Erythroblast (primary cell): ENCODE data around the gene EPHA7.

Experiments
- DNase-seq, 2 experiments: peaks; one replicate each; lab custom pipeline; 2025; lab: John Stamatoyannopoulos, UW
- GATA1 ChIP-seq: IDR thresholded peaks from 2 replicates; pipeline ENCODE4 v1.6.1; 2011; ENCODE audit warnings: low read depth, mild to moderate bottlenecking, control low read depth, low read length, moderate library complexity
- POLR2A ChIP-seq: IDR thresholded peaks from 2 replicates; pipeline ENCODE4 v1.6.1; 2011; ENCODE audit warnings: mild to moderate bottlenecking, low read length

EPHA7 gene

GRCh38 chr6:93371756-93372155 is 47.6 kb downstream of the EPHA7 start:
- DNase-seq = no peak
- TF ChIP-seq POLR2A (no peak), GATA1 (no peak)

DNA sequence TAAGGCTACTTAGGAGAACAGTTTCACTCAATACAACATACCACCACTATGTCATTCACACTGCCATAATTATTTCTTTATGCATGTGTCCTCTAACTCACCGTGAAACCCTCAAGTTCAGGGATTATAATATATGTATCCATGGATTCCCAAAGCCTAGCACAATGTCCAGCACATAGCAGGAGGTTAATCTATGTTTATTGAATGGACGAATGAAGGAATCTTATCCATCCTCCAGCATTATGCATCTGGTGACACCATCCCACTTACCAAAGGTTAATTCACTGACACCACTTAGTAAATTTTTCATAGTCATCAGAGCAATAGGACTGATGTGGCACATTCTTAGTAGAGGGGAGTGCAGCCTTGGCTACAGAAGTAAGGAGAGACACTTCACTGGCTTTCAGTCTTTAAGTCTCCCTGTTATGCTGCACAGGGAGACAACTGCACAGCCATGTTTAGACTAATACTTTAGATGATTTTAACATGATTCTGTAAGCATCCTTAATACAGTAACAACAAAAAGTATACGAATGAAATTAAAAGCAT is 49.7 kb downstream of the EPHA7 start:
- no peak for TF ChIP-seq GATA1
- no peak for TF ChIP-seq POLR2A
- DNase-seq = no peak

DNA sequence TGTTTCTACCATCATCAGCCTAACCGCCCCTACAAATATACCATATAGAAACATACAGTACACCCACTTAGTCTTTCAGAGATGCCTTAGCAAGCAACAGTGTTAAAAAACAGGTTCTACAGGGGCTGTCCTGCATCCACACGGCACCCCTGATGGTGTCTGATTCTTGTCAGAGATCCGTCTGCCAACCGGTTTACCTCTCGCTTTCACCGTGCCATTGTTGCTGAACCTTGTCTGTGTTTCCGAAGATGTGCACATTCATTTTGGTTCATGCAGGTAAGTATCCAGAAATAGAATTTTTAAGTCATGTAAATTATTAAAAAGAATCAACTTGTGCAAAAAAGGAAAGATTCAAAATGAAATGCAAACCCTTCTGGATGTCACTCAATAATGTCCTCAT is 52.9 kb downstream of the EPHA7 start:
- TF ChIP-seq POLR2A (no peak), GATA1 (no peak)
- DNase-seq = no peak

GRCh38 chr6:93365445-93365844 is 53.9 kb downstream of the EPHA7 start:
- DNase-seq = no peak
- no peak for TF ChIP-seq GATA1

DNA sequence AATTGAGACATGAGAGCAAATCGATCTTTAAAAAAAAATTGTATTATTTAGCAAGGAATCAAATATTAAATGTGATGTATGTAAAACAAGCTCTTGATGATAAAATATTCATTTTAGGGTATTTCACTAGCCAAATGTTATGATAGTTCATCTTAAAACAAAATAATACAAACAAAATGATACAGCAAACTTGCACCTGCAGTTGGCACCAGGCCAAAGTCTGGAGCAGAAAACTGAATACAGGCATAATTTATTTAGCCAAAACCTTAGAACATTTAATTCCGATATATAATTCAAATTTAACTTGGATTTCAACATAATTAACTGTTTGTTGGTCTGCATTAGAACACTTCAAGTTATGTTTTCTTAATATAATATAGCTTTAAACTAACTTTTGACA is 60.9 kb downstream of the EPHA7 start:
- TF ChIP-seq POLR2A (no peak), GATA1 (no peak)
- DNase-seq = no peak

DNA sequence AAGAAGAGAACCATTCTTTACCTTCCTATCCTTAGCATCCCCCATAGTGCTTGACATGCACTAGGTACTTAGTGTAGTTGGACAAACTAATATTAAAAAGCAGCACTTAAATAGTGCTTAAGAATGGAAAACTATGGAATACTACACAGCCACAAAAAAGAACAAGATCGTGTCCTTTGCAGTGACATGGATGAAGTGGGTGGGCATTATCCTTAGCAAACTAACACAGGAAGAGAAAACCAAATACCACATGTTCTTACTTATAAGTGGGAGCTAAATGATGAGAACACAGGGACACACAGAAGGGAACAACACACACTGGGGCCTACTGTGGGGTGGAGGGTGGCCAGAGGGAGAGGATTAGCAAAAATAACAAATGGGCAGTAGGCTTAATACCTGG is 66.8 kb downstream of the EPHA7 start:
- TF ChIP-seq POLR2A = no peak
- TF ChIP-seq GATA1 = no peak

GRCh38 chr6:93351222-93351621 is 68.1 kb downstream of the EPHA7 start:
- no peak for TF ChIP-seq GATA1
- no peak for TF ChIP-seq POLR2A
- DNase-seq = no peak

More for the DNA sequence above, 66.8 kb downstream of the EPHA7 start:
- DNase-seq = no peak

- TF ChIP-seq POLR2A (no peak), GATA1 (no peak)
- no peak for DNase-seq
Observed at GRCh38 chr6:93350774-93351173, 68.6 kb downstream of the EPHA7 start.

DNA sequence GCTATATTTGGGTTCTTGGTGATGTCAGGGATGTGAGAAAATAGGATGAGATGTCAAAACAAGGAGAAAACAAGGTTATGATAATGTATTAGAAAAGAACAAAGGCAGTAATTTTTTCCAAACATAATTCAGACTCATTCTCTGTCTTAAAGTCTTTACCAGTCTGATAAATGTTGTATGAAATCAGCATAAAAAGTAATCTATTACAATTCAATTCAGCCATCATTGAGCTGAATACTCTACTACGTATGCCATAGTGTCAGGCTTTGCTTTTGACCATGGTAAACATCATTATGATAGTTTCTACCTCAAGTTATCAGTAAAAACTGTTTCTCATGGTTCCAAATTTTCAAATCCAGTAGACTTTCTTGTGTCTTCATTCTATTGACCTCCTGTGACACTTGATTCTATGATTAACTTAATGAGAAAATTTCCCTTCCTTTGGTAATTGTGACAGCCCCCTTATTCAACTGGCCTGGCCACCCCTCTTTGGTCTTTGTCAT is 75.0 kb downstream of the EPHA7 start:
- TF ChIP-seq POLR2A = no peak
- TF ChIP-seq GATA1 = no peak
- DNase-seq = no peak

DNA sequence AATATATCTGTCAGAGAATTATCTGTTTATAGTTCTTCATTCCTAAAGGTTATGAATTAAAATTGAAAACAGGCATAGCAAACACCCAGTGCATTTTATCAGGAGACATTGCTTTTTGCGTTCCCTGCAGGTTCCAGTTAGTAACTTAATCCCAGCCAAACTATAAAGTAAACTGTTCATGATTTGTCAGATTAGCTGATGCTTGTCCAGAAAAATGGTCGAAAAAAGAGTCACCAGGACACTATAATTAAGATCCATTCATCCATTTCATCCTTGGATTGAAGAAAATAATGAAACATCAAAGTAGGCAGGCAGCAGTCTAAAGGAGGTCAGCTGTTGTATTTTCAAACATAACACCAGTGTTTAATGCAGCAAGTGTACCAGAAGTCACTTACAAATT is 75.9 kb downstream of the EPHA7 start:
- DNase-seq = no peak
- TF ChIP-seq GATA1 = no peak
- TF ChIP-seq POLR2A = no peak

GRCh38 chr6:93341900-93342613 is 77.3 kb downstream of the EPHA7 start:
- DNase-seq = no peak
- TF ChIP-seq GATA1 = no peak
- no peak for TF ChIP-seq POLR2A

- TF ChIP-seq POLR2A = no peak
- TF ChIP-seq GATA1 = no peak
- no peak for DNase-seq
Observed at GRCh38 chr6:93337772-93338394, 81.5 kb downstream of the EPHA7 start.

DNA sequence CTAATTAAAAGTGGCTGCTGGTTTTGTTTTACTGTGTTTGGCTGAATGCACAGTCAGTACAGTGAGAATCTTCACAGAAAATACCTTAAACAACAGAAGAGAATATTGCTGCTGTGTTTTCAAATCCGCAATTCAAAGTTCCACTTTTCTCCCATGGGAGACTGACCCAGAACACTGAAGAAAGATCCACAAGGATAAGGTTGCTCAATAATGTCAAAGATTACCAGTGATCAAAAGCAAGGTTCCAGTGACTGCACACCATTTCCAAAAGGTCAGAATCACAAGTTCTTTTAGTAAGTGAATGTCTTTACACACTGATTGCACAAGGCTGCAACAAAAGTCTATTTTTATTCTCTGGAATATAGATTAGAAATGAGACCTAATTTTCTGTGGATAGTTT is 82.3 kb downstream of the EPHA7 start:
- DNase-seq = no peak
- no peak for TF ChIP-seq POLR2A
- TF ChIP-seq GATA1 = no peak

DNA sequence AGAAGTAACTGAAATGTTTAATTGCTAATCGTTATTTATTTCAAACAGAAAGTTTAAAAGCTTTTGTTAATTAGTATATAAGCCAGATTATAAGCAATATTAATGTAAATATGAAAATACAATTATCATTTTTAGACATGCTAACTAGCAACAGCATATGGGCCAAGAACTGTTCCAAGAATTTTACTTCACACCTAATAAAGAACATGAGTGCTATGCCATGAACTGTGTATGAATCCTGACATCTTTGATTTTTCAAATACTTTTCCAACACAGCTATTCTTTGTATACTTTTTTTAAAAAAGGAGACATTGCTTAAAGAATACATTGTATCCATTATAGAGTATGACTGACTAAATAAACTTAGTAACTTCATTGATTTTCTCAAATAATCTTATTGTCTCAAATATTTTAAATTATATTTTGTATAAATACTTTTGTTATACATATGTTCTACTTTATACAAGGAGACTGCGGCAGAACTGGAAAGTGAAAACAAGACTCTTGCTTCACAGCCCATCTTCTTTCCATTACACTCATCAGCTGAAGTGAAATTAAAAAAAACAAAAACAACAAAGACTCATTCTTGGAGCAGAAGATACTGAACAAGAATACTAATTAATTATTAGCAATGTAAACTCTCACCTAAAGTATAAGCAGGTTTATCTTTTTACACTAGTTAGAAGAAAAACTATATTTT is 89.9 kb downstream of the EPHA7 start:
- TF ChIP-seq GATA1 (no peak), POLR2A (no peak)
- DNase-seq = no peak
